Nephron (organoid): ENCODE results near the gene GALNT13.

Source experiments
- H3K27ac Mint-ChIP-seq, 3 experiments: 2 replicates each; pipeline ENCODE4 v1.8.0; 2020; ENCODE audit warnings: mixed read lengths in 3 of 3, mild to moderate bottlenecking in 2 of 3, moderate library complexity in 1 of 3
- H3K27me3 Mint-ChIP-seq: 2 replicates; pipeline ENCODE4 v1.8.0; 2021; ENCODE audit warnings: low read depth, mild to moderate bottlenecking, moderate library complexity, mixed read lengths
- H3K36me3 Mint-ChIP-seq: 2 replicates; pipeline ENCODE4 v1.8.0; 2020; ENCODE audit warnings: low read depth, mixed read lengths
- H3K4me1 Mint-ChIP-seq: 2 replicates; pipeline ENCODE4 v1.8.0; 2020; ENCODE audit warnings: mixed read lengths
- H3K4me3 Mint-ChIP-seq, 3 experiments: 2 replicates each; pipeline ENCODE4 v1.8.0; 2020; ENCODE audit warnings: mild to moderate bottlenecking in 3 of 3, mixed read lengths in 3 of 3, moderate library complexity in 2 of 3
- H3K9me3 Mint-ChIP-seq: 2 replicates; pipeline ENCODE4 v1.8.0; 2020; ENCODE audit warnings: mixed read lengths
- TF ChIP-seq, protein P1 (sequence below), 3 experiments: fragments of 200-600 bp; sonication (generic); IDR thresholded peaks; one replicate each; pipeline ENCODE4 v1.5.0; 2021; ENCODE audit warnings: antibody characterized with exemption in 3 of 3; ENCODE audit not compliant: unreplicated experiment in 3 of 3

The GALNT13 gene

GRCh38 chr2:153871231-153872221 is at the start of gene GALNT13:
TSS of gene GALNT13 (plus strand) at chr2:153871922.
- H3K27me3 Mint-ChIP-seq = peaks cover 59% of the 10 kb centered on the region
- TF ChIP-seq, protein P1, sequence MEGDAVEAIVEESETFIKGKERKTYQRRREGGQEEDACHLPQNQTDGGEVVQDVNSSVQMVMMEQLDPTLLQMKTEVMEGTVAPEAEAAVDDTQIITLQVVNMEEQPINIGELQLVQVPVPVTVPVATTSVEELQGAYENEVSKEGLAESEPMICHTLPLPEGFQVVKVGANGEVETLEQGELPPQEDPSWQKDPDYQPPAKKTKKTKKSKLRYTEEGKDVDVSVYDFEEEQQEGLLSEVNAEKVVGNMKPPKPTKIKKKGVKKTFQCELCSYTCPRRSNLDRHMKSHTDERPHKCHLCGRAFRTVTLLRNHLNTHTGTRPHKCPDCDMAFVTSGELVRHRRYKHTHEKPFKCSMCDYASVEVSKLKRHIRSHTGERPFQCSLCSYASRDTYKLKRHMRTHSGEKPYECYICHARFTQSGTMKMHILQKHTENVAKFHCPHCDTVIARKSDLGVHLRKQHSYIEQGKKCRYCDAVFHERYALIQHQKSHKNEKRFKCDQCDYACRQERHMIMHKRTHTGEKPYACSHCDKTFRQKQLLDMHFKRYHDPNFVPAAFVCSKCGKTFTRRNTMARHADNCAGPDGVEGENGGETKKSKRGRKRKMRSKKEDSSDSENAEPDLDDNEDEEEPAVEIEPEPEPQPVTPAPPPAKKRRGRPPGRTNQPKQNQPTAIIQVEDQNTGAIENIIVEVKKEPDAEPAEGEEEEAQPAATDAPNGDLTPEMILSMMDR (IDR thresholded peaks at IDR 0.05; ENCODE audit: unreplicated experiment in 3 of 3) = no peak
- no peaks in the 10 kb centered on the region for H3K9me3 Mint-ChIP-seq
- peak within 1 kb of the TSS in 1 of 3 experiments; percentile 31 for H3K27ac Mint-ChIP-seq
- H3K4me1 Mint-ChIP-seq = peaks cover 13% of the 10 kb centered on the region
- H3K36me3 Mint-ChIP-seq = no peaks in the 10 kb centered on the region
- H3K4me3 Mint-ChIP-seq = peak within 1 kb of the TSS; percentile 90 to 92 (median 91)

GRCh38 chr2:153823880-153824279 is 47.8 kb upstream of the GALNT13 start:
- H3K9me3 Mint-ChIP-seq = peaks cover 12% of the 10 kb centered on the region
- no peak overlapping the region for H3K27ac Mint-ChIP-seq
- H3K4me1 Mint-ChIP-seq = no peaks in the 10 kb centered on the region
- H3K36me3 Mint-ChIP-seq = no peaks in the 10 kb centered on the region
- H3K4me3 Mint-ChIP-seq = no peak overlapping the region
- TF ChIP-seq, protein P1 (IDR thresholded peaks at IDR 0.05; ENCODE audit: unreplicated experiment in 3 of 3) = no peak
- no peaks in the 10 kb centered on the region for H3K27me3 Mint-ChIP-seq

DNA sequence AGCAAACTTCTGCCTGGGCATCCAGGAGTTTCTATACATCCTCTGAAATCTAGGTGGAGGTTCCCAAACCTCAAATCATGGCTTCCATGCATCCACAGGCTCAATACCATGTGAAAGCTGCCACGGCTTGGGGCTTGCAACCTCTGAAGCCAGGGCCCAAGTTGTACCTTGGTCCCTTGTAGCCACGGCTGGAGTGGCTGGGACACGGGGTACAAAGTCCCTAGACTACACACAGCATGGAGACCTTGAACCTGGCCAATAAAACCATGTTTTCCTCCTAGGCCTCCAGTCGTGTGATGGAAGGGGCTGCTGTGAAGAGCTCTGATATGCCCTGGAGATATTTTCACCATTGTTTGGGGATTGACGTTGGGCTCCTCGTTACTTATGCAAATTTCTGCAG is 43.4 kb upstream of the GALNT13 start:
- Mint-ChIP-seq H3K27me3 (no peaks in the 10 kb centered on the region), H3K4me1 (no peaks in the 10 kb centered on the region), H3K9me3 (peaks cover 13% of the 10 kb centered on the region), H3K27ac (no peak overlapping the region), H3K4me3 (no peak overlapping the region), H3K36me3 (no peaks in the 10 kb centered on the region)
- TF ChIP-seq, protein P1 (IDR thresholded peaks at IDR 0.05; ENCODE audit: unreplicated experiment in 3 of 3) = no peak

- Mint-ChIP-seq H3K4me3 (no peak overlapping the region), H3K4me1 (no peaks in the 10 kb centered on the region), H3K9me3 (no peaks in the 10 kb centered on the region), H3K27me3 (no peaks in the 10 kb centered on the region), H3K27ac (no peak overlapping the region), H3K36me3 (no peaks in the 10 kb centered on the region)
- TF ChIP-seq, protein P1 (IDR thresholded peaks at IDR 0.05; ENCODE audit: unreplicated experiment in 3 of 3) = no peak
These were observed 37.1 kb upstream of the GALNT13 start for GRCh38 chr2:153834662-153835061.

GRCh38 chr2:153858250-153858649 is 13.5 kb upstream of the GALNT13 start:
- H3K4me1 Mint-ChIP-seq = no peaks in the 10 kb centered on the region
- no peaks in the 10 kb centered on the region for H3K9me3 Mint-ChIP-seq
- TF ChIP-seq, protein P1 (IDR thresholded peaks at IDR 0.05; ENCODE audit: unreplicated experiment in 3 of 3) = no peak
- no peaks in the 10 kb centered on the region for H3K27me3 Mint-ChIP-seq
- H3K4me3 Mint-ChIP-seq = no peak overlapping the region
- H3K27ac Mint-ChIP-seq = no peak overlapping the region
- H3K36me3 Mint-ChIP-seq = no peaks in the 10 kb centered on the region
